Measurements from ENCODE around the gene CD302.
"Not testable (repeated sequence)": the region's sequence is repeated elsewhere in the genome, so short reads cannot be mapped to it uniquely, and the experiment has no call there.

The CD302 gene

DNA sequence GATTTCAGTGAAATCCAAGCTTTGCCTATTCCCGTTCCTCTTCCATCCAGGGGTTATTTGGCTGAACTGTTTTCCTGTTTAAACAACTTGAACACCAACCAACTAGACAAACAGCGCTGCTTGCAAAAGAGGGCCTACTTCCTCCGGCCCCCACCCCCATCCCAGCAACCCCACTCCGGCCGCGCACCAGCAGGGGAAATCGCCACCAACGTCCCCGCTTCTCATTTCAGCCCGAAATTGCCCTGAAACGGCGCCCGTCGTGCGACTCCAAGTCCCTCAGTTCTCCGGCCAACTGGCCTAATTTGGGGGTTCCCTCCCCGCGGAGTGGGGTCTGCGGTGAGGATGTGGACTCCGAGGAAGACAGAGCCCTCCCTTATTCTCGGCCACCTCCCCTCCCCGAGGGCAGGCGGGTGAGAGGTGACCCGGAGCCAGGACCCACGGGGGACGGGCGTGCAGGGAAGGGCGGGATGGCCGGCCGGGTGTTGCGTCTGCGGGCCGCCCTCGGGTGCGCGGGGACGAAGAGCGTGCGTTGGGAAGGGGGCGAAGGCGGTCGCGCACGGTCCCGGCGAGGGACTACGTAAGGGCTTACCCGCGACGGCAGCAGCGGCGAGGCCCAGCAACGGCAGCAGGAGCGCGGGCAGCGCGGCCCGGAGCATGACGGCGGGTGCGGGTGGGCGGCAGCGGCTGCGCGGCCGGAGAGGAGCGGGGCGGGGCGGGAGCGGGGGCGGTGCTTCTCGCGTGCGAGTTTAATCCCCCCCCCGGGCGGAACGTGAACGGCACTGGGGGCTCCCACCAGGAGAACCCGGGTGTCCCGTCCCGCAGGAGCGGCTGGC is at the start of gene CD302:
Gene CD302 (minus strand): TSS at position 666 of the 833 bp plus-strand sequence. CDS start 10 bp downstream, at position 656.
- peak; percentile 43 for DNase-seq (ENCODE audit: low read depth, low spot score)

GRCh38 chr2:159846564-159846963 is 48.6 kb upstream of the CD302 start:
- DNase-seq (ENCODE audit: low read depth, low spot score) = no peak

- DNase-seq (ENCODE audit: low read depth, low spot score) = no peak
Measured at GRCh38 chr2:159840616-159841015, 42.6 kb upstream of the CD302 start.

- DNase-seq (ENCODE audit: low read depth, low spot score) = no peak
Measured at GRCh38 chr2:159832858-159833257, 34.9 kb upstream of the CD302 start.

- no peak for DNase-seq (ENCODE audit: low read depth, low spot score)
Measured at GRCh38 chr2:159832026-159832425, 34.0 kb upstream of the CD302 start.

DNA sequence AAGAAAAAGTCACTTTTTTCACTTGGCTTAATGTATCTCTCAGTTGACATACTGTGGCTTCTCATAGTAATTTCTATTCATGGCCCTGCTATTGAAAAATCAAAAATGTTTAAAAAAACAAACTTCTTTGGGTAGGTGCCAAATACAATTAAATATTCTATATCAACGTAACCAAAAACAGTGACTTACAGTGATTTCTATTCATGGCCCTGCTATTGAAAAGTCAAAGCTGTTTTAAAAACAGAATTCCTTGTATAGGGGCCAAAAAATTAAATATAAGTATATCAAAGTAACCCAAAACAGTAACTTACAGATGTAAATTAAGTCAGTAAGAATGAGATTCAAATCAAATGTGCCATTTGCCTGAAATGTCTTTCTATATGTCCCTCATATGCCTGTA is 31.4 kb upstream of the CD302 start:
- DNase-seq (ENCODE audit: low read depth, low spot score) = no peak

DNA sequence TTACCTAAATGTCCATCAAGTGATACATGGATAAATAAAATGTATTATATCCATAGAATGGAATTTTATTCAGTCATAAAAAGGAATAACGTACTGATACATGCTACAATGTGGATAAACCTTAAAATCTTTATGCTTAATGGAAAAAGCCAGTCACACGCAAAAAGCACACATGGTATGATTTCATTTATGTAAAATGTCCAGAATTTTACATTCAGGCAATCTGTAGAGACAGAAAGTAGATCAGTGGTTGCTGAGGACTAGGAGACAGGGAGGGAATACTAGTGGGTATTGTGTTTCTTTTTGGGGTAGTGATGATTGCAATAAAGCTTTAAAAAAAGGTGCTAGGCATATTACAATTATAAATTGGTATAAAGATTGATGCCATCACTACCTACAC is 30.7 kb upstream of the CD302 start:
- no peak for DNase-seq (ENCODE audit: low read depth, low spot score)

- not testable (repeated sequence) for DNase-seq (ENCODE audit: low read depth, low spot score)
Measured at GRCh38 chr2:159822478-159822833, 24.4 kb upstream of the CD302 start.

DNA sequence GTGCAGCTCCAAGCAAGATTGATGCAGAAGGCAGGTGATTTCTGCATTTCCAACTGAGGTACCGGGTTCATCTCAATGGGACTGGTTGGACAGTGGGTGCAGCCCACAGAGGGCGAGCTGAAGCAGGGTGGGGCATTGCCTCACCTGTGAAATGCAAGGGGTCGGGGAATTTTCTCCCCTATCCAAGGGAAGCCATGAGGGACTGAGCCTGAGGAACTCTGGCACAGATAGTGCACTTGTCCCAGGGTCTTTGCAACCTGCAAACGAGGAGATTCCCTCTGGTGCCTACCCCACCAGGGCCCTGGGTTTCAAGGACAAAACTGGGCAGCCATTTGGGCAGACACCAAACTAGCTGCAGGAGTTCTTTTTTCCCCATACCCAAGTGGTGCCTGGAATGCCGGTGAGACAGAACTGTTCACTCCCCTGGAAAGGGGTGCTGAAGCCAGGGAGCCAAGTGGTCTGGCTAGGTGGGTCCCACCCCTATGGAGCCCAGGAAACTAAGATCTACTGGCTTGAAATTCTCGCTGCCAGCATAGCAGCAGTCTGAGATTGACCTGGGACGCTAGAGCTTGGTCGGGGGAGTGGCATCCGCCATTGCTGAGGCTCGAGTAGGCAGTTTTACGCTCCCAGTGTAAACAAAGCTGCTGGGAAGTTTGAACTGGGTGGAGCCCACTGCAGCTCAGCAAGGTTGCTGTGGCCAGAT is 23.9 kb upstream of the CD302 start:
- DNase-seq (ENCODE audit: low read depth, low spot score) = peak; percentile 40

DNA sequence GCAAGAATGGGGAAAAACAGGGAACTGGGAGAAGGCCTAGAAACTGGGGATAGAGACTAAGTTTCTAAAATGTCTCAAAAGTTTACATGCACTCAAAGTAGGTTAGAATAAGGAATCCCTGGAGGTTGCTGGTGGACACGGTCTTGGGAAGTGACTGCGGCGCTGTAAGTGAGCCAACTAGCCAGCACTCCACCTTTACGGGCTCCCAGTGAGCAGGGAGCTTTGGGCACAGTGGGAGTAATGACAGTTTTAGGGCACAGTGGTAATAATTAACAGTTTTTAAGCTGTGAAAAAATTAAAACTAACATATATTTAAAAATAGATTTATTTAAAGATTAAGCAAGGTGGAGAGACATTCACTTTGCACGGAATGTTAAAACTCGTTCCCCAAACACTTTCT is 20.9 kb upstream of the CD302 start:
- DNase-seq (ENCODE audit: low read depth, low spot score) = no peak

- no peak for DNase-seq (ENCODE audit: low read depth, low spot score)
Measured at GRCh38 chr2:159817283-159817682, 19.3 kb upstream of the CD302 start.

DNA sequence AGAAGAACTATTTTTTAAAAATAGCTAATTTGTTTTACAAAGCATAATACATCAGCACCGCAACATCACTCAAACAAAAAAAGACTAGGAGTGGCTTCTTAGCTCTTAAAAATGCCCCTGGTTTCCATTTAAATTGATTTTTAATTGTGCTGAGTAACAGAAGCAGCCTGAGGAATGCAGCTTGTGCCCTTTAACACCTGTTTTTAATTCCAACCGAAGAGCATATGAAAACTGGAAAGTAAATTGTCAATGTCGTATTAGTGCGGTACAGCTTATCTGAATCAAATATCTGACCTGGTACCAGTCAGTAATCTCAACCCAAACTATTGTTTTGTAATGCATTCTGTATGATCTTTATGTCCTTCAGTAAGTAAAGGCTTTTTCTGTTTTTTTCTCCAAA is 13.2 kb upstream of the CD302 start:
- no peak for DNase-seq (ENCODE audit: low read depth, low spot score)

GRCh38 chr2:159808032-159808425 is 10.0 kb upstream of the CD302 start:
- no peak for DNase-seq (ENCODE audit: low read depth, low spot score)

- peak; percentile 28 for DNase-seq (ENCODE audit: low read depth, low spot score)
Measured at GRCh38 chr2:159807183-159808031, 9.4 kb upstream of the CD302 start.

DNA sequence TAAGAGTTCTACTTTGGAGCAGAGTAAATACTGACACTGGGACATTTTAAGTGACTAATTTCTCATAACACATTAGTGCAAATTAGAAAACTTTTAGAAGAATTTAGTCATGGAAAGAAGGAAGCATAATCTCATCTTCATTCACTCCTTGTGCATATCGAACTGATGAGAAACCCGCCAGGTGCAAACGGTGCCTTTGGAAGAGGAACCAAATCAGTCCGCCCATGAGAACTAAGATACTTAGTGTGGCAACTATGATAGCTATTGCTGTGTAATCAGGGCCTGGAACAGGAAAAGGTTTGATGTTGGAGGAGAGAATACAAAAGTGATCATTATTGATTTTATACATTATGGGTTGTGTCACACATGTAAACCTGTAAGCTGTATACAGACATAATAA is 6.9 kb upstream of the CD302 start:
- DNase-seq (ENCODE audit: low read depth, low spot score) = no peak

DNA sequence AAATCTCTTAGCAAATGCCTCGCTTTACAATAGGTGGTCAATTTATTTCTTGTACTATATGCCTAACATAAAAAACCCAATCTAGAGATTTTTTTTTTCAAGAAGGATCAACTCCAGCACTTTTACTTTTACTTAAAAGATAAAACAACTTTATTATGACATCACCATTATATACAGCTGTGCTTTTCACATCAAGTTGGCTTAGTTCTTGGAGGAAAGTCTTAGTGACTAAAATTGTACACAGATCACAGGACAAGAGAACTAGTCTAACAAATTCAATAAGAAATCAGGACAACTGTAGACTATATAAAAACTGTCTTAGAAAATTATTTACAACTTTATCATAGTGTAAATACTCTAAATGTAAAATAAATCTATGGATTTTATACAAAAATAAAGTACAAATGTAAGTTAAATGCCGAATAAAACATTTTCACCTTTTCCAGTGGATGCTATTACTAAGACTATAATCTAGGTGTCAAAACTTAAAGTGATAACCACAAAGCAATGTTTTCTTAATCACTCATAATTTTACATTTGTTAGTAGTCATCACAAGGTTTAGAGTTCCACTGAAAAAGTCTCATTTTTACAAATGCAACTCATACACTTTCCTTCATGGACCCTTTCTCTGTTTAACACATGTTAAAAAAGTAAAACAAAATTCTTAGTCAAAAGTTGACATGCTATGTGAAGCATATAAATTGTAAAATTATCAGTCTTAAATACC is 5.4 kb upstream of the CD302 start:
- no peak for DNase-seq (ENCODE audit: low read depth, low spot score)

DNA sequence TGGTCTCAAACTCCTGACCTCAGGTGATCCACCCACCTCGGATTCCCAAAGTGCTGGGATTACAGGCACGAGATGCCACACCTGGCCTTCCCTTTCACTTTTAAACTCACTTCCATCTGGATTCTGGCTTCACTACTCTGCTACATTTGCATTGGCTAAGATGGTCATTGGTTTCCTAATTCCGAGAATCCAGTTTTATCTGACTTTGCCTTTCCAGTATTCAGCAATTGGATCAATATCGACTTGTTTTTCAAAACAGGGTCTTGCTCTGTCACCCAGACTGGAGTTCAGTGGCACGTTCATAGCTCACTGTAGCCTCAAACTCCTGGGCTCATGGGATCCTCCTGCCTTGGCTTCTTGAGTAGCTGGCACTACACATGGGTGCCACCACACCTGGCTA is 4.7 kb upstream of the CD302 start:
- DNase-seq (ENCODE audit: low read depth, low spot score) = no peak

GRCh38 chr2:159799833-159800232 is 1.8 kb upstream of the CD302 start:
- DNase-seq (ENCODE audit: low read depth, low spot score) = no peak

GRCh38 chr2:159798376-159798725 is 343 bp upstream of the CD302 start:
- DNase-seq (ENCODE audit: low read depth, low spot score) = no peak

- DNase-seq (ENCODE audit: low read depth, low spot score) = no peak
Measured at GRCh38 chr2:159797225-159797542, 824 bp downstream of the CD302 start.

DNA sequence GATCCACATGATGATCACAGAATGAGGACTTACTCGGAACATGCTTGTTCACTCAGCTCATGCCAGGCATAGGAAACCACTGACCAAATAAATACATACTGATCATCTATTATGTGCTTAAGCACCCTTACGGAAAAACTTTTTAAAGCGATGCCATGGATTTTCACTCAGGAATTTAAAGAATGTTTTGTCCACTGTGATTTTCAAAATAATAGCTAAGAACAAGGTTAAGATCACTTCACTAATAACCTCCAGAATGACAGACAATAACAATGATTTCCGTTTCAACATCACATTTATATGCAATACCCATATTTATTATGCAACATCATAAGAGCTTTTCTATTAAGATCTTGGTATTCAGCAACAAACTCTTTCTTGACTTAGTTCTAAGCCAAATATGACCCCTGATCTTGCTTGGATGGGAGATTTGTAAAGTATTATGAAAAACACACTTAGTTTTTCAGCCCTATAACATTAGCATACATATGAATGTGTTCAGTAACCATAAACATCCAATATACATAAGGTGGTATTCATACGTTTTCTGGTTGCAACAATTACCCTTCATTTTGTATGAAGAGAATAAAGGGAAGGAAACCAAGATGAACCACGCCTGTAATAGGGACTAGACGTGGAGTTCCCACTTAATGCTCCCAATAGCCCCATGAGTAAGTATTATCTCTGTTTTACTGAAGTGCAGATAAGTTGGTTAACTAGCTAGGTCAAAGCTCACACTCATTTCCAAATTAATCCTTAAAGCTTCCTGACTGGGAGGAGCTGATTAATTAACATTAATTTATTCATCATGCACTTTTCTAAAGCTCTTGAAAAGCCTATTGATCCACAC is 1.9 kb downstream of the CD302 start:
- no peak for DNase-seq (ENCODE audit: low read depth, low spot score)

Data from ELF-1 (cell line).